Lung (tissue), 12 donors: ENCODE results near the gene OMP. TPM values are rescaled to one million over a fixed set of nuclear protein-coding genes. Genes with fewer than 3 reads are reported as not detected.

Experiments used
- ATAC-seq: fragments of 200-7000 bp; cut with Tn5 transposase; one replicate; pipeline ENCODE4 v1.9.1; 2020; ENCODE audit warnings: moderate number of reproducible peaks; ENCODE audit not compliant: insufficient read depth, low FRiP score
- DNase-seq, 3 donors: peaks; one replicate each; pipeline ENCODE4 v3.0.0-alpha.2; 2013 to 2017
- H3K27ac ChIP-seq, 2 donors: one replicate each; pipeline ENCODE4 v1.5.1; 2013; ENCODE audit warnings: mild to moderate bottlenecking in 2 of 2, moderate library complexity in 2 of 2, control low read depth in 1 of 2, inconsistent platforms in 1 of 2, low read depth in 1 of 2, low read length in 1 of 2
- H3K27me3 ChIP-seq, 3 donors: one replicate each; pipeline ENCODE4 v1.5.1; 2013; ENCODE audit warnings: low read length in 2 of 3; ENCODE audit not compliant: control insufficient read depth in 3 of 3, insufficient read depth in 3 of 3
- H3K36me3 ChIP-seq, 4 donors: one replicate each; pipeline ENCODE4 v1.5.1; 2013; ENCODE audit warnings: low read length in 4 of 4, mild to moderate bottlenecking in 1 of 4, moderate library complexity in 1 of 4; ENCODE audit not compliant: control insufficient read depth in 4 of 4, insufficient read depth in 4 of 4
- H3K4me1 ChIP-seq, 5 donors: one replicate each; pipeline ENCODE4 v1.5.1; 2013; ENCODE audit warnings: low read length in 5 of 5, mild to moderate bottlenecking in 2 of 5, moderate library complexity in 1 of 5; ENCODE audit not compliant: control insufficient read depth in 5 of 5, insufficient read depth in 5 of 5
- H3K4me3 ChIP-seq: one replicate; pipeline ENCODE4 v1.5.1; 2013; ENCODE audit warnings: mild to moderate bottlenecking, control low read depth, moderate library complexity
- H3K9ac ChIP-seq, 2 donors: one replicate each; pipeline ENCODE4 v1.5.1; 2013; ENCODE audit warnings: low read length in 2 of 2, control low read depth in 1 of 2; ENCODE audit not compliant: insufficient read depth in 1 of 2
- H3K9me3 ChIP-seq, 4 donors: one replicate each; pipeline ENCODE4 v1.5.1; 2013; ENCODE audit warnings: low read length in 3 of 4, mild to moderate bottlenecking in 1 of 4, moderate library complexity in 1 of 4; ENCODE audit not compliant: control insufficient read depth in 4 of 4, insufficient read depth in 3 of 4
- WGBS, 2 donors: extraction: QIAGEN DNeasy Blood & Tissue Kit; methylation state at CpG; one replicate each; pipeline ENCODE4 v1.1.7; 2013; 5-methylcytosine and 5-hydroxymethylcytosine counted together
- polyA plus RNA-seq, 2 donors: library from polyadenylated mRNA; stranded (reverse); fragments of 200-250 nt; gene quantifications; one replicate each; pipeline ENCODE4 v1.2.1, GENCODE V29; 2013
- total RNA-seq, 2 donors: library from RNA; depleted of rRNA in 1 of 2; stranded (reverse); fragments of >200 nt in 1 of 2; gene quantifications; one replicate each; pipeline ENCODE4 v1.2.1, GENCODE V29; 2014 to 2021
- TF ChIP-seq, protein P1 (sequence below): IDR thresholded peaks from 2 replicates; pipeline ENCODE4 v1.5.1; 2012; ENCODE audit warnings: mild to moderate bottlenecking; ENCODE audit errors: control extremely low read depth, extremely low read depth
- donor health status: control.
- donor health status: control.
- donor health status: Bipolar disorder and iron deficiency.
- donor health status: healthy.
- donor health status: DM: yes; HTN: yes; CAD: no.

Gene OMP
- total and polyA plus RNA-seq, 4 donors, result 0.37 to 0.74 (median 0.61) TPM; not detected in 1

GRCh38 chr11:77146261-77147035 lies 43.8 kb downstream of the OMP start:
- Histone ChIP-seq H3K27ac (no peak overlapping the region), H3K36me3 (no peaks in the 10 kb centered on the region), H3K4me3 (no peak overlapping the region), H3K9me3 (no peaks in the 10 kb centered on the region), H3K4me1 (peaks cover 0 to 9% (median 0%) of the 10 kb centered on the region in 5 donors), H3K9ac (no peak overlapping the region), H3K27me3 (no peaks in the 10 kb centered on the region)
- no peak for DNase-seq
- 88 to 90% methylated on average over 10 of the region's 10 CpGs for WGBS, 2 donors
- TF ChIP-seq, protein P1, sequence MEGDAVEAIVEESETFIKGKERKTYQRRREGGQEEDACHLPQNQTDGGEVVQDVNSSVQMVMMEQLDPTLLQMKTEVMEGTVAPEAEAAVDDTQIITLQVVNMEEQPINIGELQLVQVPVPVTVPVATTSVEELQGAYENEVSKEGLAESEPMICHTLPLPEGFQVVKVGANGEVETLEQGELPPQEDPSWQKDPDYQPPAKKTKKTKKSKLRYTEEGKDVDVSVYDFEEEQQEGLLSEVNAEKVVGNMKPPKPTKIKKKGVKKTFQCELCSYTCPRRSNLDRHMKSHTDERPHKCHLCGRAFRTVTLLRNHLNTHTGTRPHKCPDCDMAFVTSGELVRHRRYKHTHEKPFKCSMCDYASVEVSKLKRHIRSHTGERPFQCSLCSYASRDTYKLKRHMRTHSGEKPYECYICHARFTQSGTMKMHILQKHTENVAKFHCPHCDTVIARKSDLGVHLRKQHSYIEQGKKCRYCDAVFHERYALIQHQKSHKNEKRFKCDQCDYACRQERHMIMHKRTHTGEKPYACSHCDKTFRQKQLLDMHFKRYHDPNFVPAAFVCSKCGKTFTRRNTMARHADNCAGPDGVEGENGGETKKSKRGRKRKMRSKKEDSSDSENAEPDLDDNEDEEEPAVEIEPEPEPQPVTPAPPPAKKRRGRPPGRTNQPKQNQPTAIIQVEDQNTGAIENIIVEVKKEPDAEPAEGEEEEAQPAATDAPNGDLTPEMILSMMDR, result no peak
- ATAC-seq, result no peak

GRCh38 chr11:77147036-77147315 lies 44.3 kb downstream of the OMP start:
- Histone ChIP-seq H3K4me3 (no peak overlapping the region), H3K9me3 (no peaks in the 10 kb centered on the region), H3K27me3 (no peaks in the 10 kb centered on the region), H3K36me3 (no peaks in the 10 kb centered on the region), H3K27ac (no peak overlapping the region), H3K4me1 (peaks cover 0 to 9% (median 0%) of the 10 kb centered on the region in 5 donors), H3K9ac (no peak overlapping the region)
- DNase-seq, result no peak
- ATAC-seq, result no peak
- TF ChIP-seq, protein P1, result no peak
- 78 to 84% methylated on average over 1 of the region's 1 CpG for WGBS, 2 donors

DNA sequence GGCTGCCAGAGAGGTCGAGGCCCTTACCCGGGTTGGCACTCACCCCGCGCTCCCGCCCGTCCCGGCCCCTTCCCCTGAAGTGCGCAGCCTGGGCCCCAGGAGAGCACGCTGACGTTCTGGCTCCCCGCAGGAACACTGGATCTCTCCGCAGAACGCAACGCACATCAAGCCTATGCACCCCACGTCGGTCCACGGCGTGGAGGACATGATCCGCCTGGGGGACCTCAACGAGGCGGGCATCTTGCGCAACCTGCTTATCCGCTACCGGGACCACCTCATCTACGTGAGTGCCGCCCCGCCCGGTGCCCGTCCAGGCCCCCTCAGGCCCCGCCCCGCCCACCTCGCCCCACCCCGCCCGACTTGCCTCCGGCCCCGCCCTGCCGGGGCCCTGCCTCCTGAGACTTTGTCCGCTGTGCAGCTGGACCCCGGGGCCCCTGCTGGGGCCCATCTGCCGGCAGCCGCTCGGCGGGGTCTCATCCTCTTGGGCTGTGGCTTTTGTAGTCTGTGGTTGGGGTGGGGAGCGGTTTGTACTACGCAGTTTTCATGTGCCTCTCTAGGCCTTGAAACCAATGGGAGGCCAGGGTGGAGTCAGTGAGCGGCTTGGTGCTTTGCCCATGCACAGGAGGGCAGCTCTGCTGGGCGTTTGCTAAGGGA lies 45.2 kb downstream of the OMP start:
- Histone ChIP-seq H3K9me3 (no peaks in the 10 kb centered on the region), H3K4me3 (no peak overlapping the region), H3K27me3 (no peaks in the 10 kb centered on the region), H3K9ac (peak overlapping the region in 1 of 2 donors; percentile 12), H3K4me1 (peaks cover 0 to 9% (median 0%) of the 10 kb centered on the region in 5 donors), H3K27ac (no peak overlapping the region), H3K36me3 (no peaks in the 10 kb centered on the region)
- peak; percentile 41 to 64 (median 59) for DNase-seq
- no peak for ATAC-seq
- 17 to 21% methylated on average over 44 to 47 of the region's 47 CpGs for WGBS, 2 donors
- TF ChIP-seq, protein P1, result no peak
